VCaP (cell line): Measurements from ENCODE around the gene TMEM80.

Source experiments
- H3K27ac ChIP-seq: fragments of 450-650 bp; 2 replicates; pipeline ENCODE4 v1.5.1; 2017
- CTCF ChIP-seq: fragments of 450-650 bp; conservative IDR thresholded peaks from 2 replicates; pipeline ENCODE4 v1.5.1; 2017; ENCODE audit warnings: mild to moderate bottlenecking, moderate library complexity

The TMEM80 gene

GRCh38 chr11:692824-693414 is 2.7 kb upstream of the TMEM80 start:
- TF ChIP-seq CTCF: no peak
- H3K27ac ChIP-seq: peak overlapping the region; percentile 99; the same call in 1 of the 2 replicates

DNA sequence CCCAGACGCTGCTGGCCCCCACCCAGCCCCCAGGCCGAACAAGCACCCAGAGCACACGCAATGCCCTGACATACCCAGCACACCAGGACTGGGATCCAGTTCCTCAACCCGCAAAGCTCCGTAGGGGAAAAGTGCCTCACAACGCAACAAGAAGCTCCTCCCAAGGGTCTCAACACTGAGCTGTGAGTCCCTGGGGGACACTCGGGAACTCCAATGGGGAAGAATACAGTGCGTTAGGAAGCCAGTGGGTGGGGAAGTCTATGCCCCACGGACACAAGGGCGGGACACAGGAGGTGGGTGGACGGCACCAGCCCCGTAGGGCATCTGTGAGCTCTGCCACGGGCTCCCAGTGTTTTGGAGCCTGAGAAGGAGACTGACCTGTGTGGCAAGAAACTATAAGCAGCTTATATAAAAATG is 2.2 kb upstream of the TMEM80 start:
- peak overlapping the region; percentile 99; the same call in 1 of the 2 replicates for H3K27ac ChIP-seq
- TF ChIP-seq CTCF: no peak

- peak overlapping the region; percentile 99 for H3K27ac ChIP-seq
- no peak for TF ChIP-seq CTCF
Measured at GRCh38 chr11:693887-694562, 1.6 kb upstream of the TMEM80 start.

- H3K27ac ChIP-seq: peak within 1 kb of the TSS; percentile 99
- TF ChIP-seq CTCF: no peak
Measured at GRCh38 chr11:694563-695287, 891 bp upstream of the TMEM80 start, which contains the start of gene DEAF1. DEAF1 (minus strand) TSS chr11:695222; CDS start chr11:695047, 175 bp downstream.

- no peak for TF ChIP-seq CTCF
- peak overlapping the region; percentile 99 for H3K27ac ChIP-seq
Measured at GRCh38 chr11:695288-695537, 403 bp upstream of the TMEM80 start.

DNA sequence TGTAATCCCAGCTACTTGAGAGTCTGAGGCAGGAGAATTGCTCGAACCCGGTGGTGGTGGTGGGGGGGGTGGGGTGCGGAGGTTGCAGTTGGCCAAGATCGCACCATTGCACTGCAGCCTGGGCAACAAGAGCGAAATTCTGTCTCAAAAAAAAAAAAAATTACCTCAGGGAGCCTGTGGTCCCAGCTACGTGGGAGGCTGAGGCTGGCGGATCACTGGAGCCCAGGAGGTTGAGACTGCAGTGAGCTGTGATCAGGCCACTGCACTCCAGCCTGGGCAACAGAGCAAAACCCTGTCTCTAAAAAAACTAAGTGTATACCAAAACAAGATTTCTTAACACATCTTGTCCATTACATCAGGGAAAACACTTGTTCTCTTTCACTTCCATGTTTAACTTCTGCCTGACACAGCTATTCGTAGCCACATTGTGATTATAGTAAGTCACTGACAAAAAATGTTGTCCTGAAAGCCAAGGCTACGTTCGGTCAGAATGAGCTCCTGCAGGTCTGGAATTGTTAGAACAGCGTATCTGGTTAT is 1.4 kb downstream of the TMEM80 start:
- TF ChIP-seq CTCF: no peak

DNA sequence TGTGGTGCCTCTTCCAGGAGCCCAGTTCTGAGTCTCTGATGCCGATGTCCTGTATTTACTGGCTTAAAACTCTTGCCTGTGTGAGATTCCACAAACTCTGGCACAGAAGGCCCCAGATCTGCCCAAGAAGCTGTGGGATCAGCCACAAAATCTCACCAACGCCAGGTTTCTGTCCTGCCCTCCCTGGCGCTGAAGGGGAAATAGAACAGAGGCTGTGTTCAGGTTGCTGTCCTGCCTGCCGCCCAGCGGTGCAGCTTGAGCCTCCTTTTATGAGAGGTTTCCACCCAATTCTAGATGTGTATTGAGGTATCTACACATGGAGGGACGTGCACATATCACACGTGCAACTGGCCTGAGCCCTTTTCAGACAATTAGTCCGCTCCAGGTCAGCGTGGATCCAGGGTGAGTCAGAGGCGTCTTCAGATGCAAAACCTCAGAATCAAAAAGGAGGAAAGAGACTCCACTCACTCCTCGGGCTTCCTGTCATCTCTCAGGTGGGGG is 2.2 kb downstream of the TMEM80 start:
- no peak for TF ChIP-seq CTCF
- H3K27ac ChIP-seq: peak overlapping the region; percentile 99

More for the DNA sequence above, 1.4 kb downstream of the TMEM80 start:
- peak overlapping the region; percentile 99 for H3K27ac ChIP-seq
